Gastrocnemius medialis (tissue), 4 donors: ENCODE results near the gene PAN2. TPM values are rescaled to one million over a fixed set of nuclear protein-coding genes. Genes with fewer than 3 reads are reported as not detected.

ENCODE experiments used
- ATAC-seq, 2 donors: fragments of 150-250 bp; one replicate each; pipeline ENCODE4 v1.9.1; 2016
- DNase-seq, 2 donors: peaks; one replicate each; pipeline ENCODE4 v3.0.0-alpha.2; 2019
- H3K27ac ChIP-seq, 4 donors: fragments of 200-600 bp; sonication (generic); 1 replicate in 1 of 4; 2 replicates in 3 of 4; pipeline ENCODE4 v1.5.1; 2016 to 2018; ENCODE audit warnings: mild to moderate bottlenecking in 2 of 4, moderate library complexity in 1 of 4
- H3K27me3 ChIP-seq, 3 donors: fragments of 200-600 bp; sonication (generic) in 2 of 3; 1 replicate in 1 of 3; 2 replicates in 2 of 3; pipeline versions ENCODE4 v1.5.1 to v1.6.0; 2016 to 2019; ENCODE audit warnings: mild to moderate bottlenecking in 1 of 3, moderate library complexity in 1 of 3
- H3K36me3 ChIP-seq, 2 donors: fragments of 200-600 bp; sonication (generic) in 1 of 2; one replicate each; pipeline ENCODE4 v1.5.1; 2017 to 2018
- H3K4me1 ChIP-seq, 2 donors: fragments of 200-600 bp; sonication (generic) in 1 of 2; one replicate each; pipeline ENCODE4 v1.5.1; 2016 to 2017; ENCODE audit warnings: mild to moderate bottlenecking in 2 of 2
- H3K4me3 ChIP-seq, 4 donors: fragments of 200-600 bp; sonication (generic) in 3 of 4; 1 replicate in 1 of 4; 2 replicates in 3 of 4; pipeline ENCODE4 v1.5.1; 2016 to 2019; ENCODE audit warnings: mild to moderate bottlenecking in 2 of 4
- H3K9me3 ChIP-seq, 3 donors: fragments of 200-600 bp; sonication (generic) in 2 of 3; 1 replicate in 1 of 3; 2 replicates in 2 of 3; pipeline ENCODE4 v1.5.1; 2016 to 2019
- CTCF ChIP-seq, 5 experiments: fragments of 450-650 bp in 3 of 5; fragments of 200-600 bp in 2 of 5; sonication (generic) in 2 of 5; IDR thresholded peaks in 4 of 5; conservative IDR thresholded peaks in 1 of 5; 1 replicate in 4 of 5; 2 replicates in 1 of 5; pipeline ENCODE4 v1.5.1; 2016 to 2019; ENCODE audit warnings: antibody characterized with exemption in 5 of 5, mild to moderate bottlenecking in 3 of 5, moderate library complexity in 3 of 5
- POLR2A ChIP-seq, 2 donors: fragments of 450-650 bp; IDR thresholded peaks; one replicate each; pipeline ENCODE4 v1.6.1; 2017; ENCODE audit warnings: antibody characterized with exemption in 2 of 2, mild to moderate bottlenecking in 2 of 2, moderate library complexity in 2 of 2
- in situ Hi-C, 4 donors: fragments of 200-750 bp; cut with MboI; loops; one replicate each; pipeline versions ENCODE4 v1.15.0 to v1.8.0; 2017; ENCODE audit warnings: low sequenced_read_pairs in 4 of 4
- intact Hi-C: fragments of 100-400 bp; cut with DNase I; formaldehyde crosslinking; loops from one replicate; pipeline ENCODE4 v1.15.1; 2023; ENCODE audit warnings: low total_unique reads
- total RNA-seq, 4 donors: library from RNA; depleted of rRNA; stranded (reverse); fragments of >200 nt; gene quantifications; one replicate each; pipeline versions ENCODE4 v1.1.0 to v1.2.3, GENCODE V29; 2016

Gene PAN2
- total RNA-seq, 4 donors from 2014 or later: 7.8 to 33.0 (median 11.6) TPM

GRCh38 chr12:56375598-56376434 is 42.0 kb upstream of the PAN2 start:
- in situ Hi-C loops (no loop called here), intact Hi-C loops (no loop called here)

GRCh38 chr12:56374726-56375597 is 41.2 kb upstream of the PAN2 start:
- no peaks in the 10 kb centered on the region for H3K36me3 ChIP-seq
- H3K4me3 ChIP-seq: no peak overlapping the region
- no peaks in the 10 kb centered on the region for H3K9me3 ChIP-seq
- H3K27ac ChIP-seq: no peak overlapping the region
- no peak for ATAC-seq
- DNase-seq: no peak
- in situ Hi-C loops (no loop called here), intact Hi-C loops (no loop called here)
- H3K27me3 ChIP-seq: no peaks in the 10 kb centered on the region
- TF ChIP-seq CTCF (IDR thresholded peaks at IDR 0.05 in 4 of 5, conservative IDR thresholded peaks at IDR 0.05 in 1 of 5): no peak
- TF ChIP-seq POLR2A (IDR thresholded peaks at IDR 0.05): no peak
- no peaks in the 10 kb centered on the region for H3K4me1 ChIP-seq

More at GRCh38 chr12:56375598-56376434, 42.0 kb upstream of the PAN2 start:
- no peak overlapping the region for H3K27ac ChIP-seq
- TF ChIP-seq POLR2A (IDR thresholded peaks at IDR 0.05): no peak
- no peak for TF ChIP-seq CTCF (IDR thresholded peaks at IDR 0.05 in 4 of 5, conservative IDR thresholded peaks at IDR 0.05 in 1 of 5)
- no peak overlapping the region for H3K4me3 ChIP-seq
- H3K4me1 ChIP-seq: no peaks in the 10 kb centered on the region
- H3K27me3 ChIP-seq: no peaks in the 10 kb centered on the region
- no peaks in the 10 kb centered on the region for H3K9me3 ChIP-seq
- H3K36me3 ChIP-seq: no peaks in the 10 kb centered on the region
- no peak for DNase-seq
- no peak for ATAC-seq

GRCh38 chr12:56373515-56373914 is 39.7 kb upstream of the PAN2 start:
- in situ Hi-C loops: no loop called here

GRCh38 chr12:56366948-56367347 is 33.1 kb upstream of the PAN2 start:
- in situ Hi-C loops (loop anchor here in 1 of 4 donors (10.0 kb wide), 1 partner anchor 98 kb away; the partner anchor contains the start of gene SPRYD4), intact Hi-C loops (no loop called here)

More at GRCh38 chr12:56373515-56373914, 39.7 kb upstream of the PAN2 start:
- no peak for ATAC-seq
- DNase-seq: no peak
- Histone ChIP-seq H3K27me3 (no peaks in the 10 kb centered on the region), H3K4me1 (no peaks in the 10 kb centered on the region), H3K4me3 (no peak overlapping the region), H3K36me3 (no peaks in the 10 kb centered on the region), H3K27ac (no peak overlapping the region), H3K9me3 (no peaks in the 10 kb centered on the region)
- intact Hi-C loops: no loop called here
- TF ChIP-seq CTCF (IDR thresholded peaks at IDR 0.05 in 4 of 5, conservative IDR thresholded peaks at IDR 0.05 in 1 of 5): no peak
- TF ChIP-seq POLR2A (IDR thresholded peaks at IDR 0.05): no peak

More at GRCh38 chr12:56366948-56367347, 33.1 kb upstream of the PAN2 start:
- H3K27ac ChIP-seq: no peak overlapping the region
- TF ChIP-seq CTCF (IDR thresholded peaks at IDR 0.05 in 4 of 5, conservative IDR thresholded peaks at IDR 0.05 in 1 of 5) (no peak), POLR2A (IDR thresholded peaks at IDR 0.05) (no peak)
- no peak for ATAC-seq
- no peaks in the 10 kb centered on the region for H3K9me3 ChIP-seq
- H3K4me3 ChIP-seq: no peak overlapping the region
- no peaks in the 10 kb centered on the region for H3K36me3 ChIP-seq
- DNase-seq: no peak
- no peaks in the 10 kb centered on the region for H3K4me1 ChIP-seq
- H3K27me3 ChIP-seq: no peaks in the 10 kb centered on the region
